GM08714 (cell line): ENCODE data around the gene EVI5L.
"Not testable (repeated sequence)": the region's sequence is repeated elsewhere in the genome, so short reads cannot be mapped to it uniquely, and the experiment has no call there.

Experiments
- H3K4me3 ChIP-seq: fragments of 200-500 bp; sonication (Bioruptor generic); 2 replicates; pipeline ENCODE4 v1.5.1; 2014; ENCODE audit warnings: mild to moderate bottlenecking, low read length, inconsistent platforms
- ZNF274 ChIP-seq: IDR thresholded peaks from 2 replicates; pipeline ENCODE4 v1.6.1; 2012; ENCODE audit warnings: mild to moderate bottlenecking, low read depth, low read length

Gene EVI5L

GRCh38 chr19:7829561-7830271, at the start of gene EVI5L:
EVI5L (plus strand) TSS chr19:7830218; CDS start chr19:7846543, 16,325 bp downstream.
- H3K4me3 ChIP-seq, result peak within 1 kb of the TSS; percentile 75
- no peak for TF ChIP-seq ZNF274

DNA sequence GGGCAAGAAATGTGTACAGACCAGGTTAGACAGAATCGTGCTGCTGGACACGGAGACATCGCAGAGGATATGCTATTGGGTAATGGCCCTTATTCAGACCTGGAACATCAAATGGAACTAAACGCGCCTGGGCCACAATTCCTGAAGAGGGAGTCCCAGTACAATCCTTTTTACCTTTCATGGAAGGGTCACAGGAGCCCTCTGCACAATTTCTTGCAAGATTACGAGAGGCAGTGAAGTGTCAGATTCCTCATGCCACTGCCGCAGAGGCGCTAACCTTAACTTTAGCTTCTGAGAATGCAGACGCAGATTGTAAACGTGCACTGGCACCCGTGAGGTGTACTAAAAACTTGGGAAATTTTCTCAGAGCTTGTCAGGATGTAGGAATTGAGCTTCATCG, 48.9 kb upstream of the EVI5L start:
- no peak overlapping the region for H3K4me3 ChIP-seq
- no peak for TF ChIP-seq ZNF274

- no peak for TF ChIP-seq ZNF274
- no peak overlapping the region for H3K4me3 ChIP-seq
These were observed 46.0 kb upstream of the EVI5L start for GRCh38 chr19:7783991-7784423.

DNA sequence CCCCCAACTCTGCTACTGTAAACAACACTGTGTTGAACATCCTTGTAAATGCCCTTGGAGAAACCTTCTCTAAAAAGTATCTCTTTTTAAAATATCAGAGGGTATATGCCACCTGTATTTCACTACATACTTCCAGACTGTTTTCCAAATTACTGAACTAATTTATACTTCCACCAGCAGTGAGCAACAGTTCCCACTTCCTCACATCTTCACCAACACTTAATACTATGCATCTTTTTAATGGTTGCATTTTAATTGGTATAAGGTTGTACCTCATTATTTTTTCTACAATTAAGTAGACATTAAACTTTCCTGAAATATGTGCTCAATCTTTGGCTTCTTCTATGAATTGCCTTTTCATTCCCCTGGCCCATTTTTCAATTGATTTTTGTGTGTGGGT, 45.2 kb upstream of the EVI5L start:
- no peak for TF ChIP-seq ZNF274
- H3K4me3 ChIP-seq, result no peak overlapping the region

DNA sequence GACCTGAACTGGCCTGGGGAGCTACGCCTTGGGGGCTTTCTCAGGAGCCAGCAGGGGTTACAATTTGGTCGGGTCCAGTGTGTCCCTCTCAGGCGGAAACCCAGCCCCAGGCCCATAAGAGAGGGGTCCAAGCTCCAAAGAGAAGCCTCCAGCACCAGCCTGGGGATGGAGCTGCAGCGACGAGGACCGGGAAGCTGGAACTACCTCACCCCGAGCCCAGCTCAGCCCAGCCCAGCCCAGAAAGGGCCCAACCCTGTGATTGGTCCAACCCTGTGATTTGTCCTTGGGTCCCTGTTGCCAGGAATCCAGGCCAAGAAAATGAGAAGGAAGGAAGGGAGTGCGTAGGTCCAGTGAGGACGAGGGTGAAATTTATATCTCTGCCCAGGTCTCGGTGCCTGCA, 42.9 kb upstream of the EVI5L start:
- no peak for TF ChIP-seq ZNF274

DNA sequence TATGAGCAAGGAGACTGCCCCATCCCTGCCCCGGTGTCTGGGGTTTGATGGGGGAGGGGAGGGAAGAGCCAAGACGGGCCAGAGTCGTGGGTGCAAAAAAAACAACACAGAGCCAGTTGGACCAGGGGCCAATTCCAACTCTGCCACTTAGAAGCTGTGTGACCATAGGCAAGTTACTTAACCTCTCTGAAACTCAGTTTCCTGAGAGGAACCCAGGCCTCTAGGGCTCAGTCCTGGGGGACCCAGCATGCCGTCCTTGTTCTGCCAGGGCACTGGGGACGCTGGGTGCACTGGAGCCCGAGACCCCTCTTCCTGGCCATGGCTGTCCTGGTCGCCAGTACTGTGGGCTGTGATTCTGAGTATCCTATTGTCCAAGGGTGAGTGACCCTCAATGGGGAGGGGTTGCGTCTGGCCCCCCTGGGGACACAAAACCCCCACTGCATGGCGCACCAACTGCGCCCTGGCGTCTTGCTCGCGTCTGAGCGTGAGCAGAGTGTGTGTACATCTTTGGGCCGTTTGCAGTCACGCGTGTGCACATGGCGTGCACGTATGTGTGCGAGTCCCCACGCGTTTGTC, 42.3 kb upstream of the EVI5L start:
- no peak overlapping the region for H3K4me3 ChIP-seq
- TF ChIP-seq ZNF274, result no peak

More for the DNA sequence above, 42.9 kb upstream of the EVI5L start:
- no peak overlapping the region for H3K4me3 ChIP-seq

DNA sequence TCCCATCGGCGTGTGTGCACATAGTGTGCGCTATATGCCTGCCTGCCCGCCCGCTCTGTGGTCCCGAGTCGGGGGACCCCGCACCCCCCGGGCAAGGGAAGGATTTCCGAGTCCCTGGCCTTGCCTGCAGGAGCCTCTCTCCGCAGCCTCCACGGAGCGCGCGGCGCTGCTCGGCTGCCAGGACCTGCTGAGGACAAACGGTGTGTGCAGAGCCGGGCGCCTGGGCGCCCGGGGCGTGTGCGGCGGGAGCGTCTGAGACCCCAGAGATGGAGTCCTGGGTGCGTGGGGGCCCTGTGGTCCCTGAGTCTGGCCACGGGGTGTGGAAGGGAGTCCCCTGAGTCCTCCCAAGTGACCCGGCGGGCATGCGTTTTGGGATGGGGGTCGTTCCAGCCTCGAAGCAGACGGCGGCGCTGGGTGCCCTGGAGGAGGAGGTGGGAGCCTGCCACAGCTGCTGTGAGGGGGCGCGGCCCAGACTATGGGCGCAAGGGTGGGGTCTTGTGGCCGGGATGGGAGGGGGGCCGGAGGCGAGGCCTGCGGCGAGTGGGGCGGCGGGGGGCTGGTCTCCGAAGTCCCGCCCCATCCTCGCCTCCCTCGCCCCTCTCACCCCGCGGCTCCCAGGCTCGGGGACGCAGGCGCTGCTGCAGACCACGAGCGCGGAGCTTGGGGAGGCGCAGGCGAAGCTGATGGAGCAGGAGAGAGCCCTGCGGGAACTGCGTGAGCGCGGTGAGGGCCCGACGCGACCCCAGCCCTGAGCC, 41.7 kb upstream of the EVI5L start:
- H3K4me3 ChIP-seq, result no peak overlapping the region
- no peak for TF ChIP-seq ZNF274

DNA sequence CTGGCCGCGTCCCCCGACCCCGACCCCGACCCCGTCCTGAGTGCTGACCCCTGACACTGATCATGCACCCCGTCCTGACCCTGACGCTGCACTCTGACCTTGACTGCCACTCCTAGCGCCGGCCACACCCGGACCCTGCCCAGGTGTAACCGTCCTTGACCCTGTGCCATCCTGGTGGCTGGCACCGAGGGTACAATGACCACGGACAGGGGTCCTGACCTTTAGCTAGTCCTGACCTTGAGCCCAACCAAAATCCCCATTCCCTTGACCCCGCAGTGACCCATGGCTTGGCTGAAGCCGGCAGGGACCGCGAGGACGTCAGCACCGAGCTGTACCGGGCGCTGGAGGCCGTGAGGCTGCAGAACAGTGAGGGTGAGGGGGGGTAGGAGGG, 41.1 kb upstream of the EVI5L start:
- no peak for TF ChIP-seq ZNF274
- H3K4me3 ChIP-seq, result no peak overlapping the region

- no peak overlapping the region for H3K4me3 ChIP-seq
- TF ChIP-seq ZNF274, result no peak
These were observed 40.6 kb upstream of the EVI5L start for GRCh38 chr19:7789447-7789846.

- no peak for TF ChIP-seq ZNF274
- no peak overlapping the region for H3K4me3 ChIP-seq
These were observed 39.6 kb upstream of the EVI5L start for GRCh38 chr19:7790416-7790815.

DNA sequence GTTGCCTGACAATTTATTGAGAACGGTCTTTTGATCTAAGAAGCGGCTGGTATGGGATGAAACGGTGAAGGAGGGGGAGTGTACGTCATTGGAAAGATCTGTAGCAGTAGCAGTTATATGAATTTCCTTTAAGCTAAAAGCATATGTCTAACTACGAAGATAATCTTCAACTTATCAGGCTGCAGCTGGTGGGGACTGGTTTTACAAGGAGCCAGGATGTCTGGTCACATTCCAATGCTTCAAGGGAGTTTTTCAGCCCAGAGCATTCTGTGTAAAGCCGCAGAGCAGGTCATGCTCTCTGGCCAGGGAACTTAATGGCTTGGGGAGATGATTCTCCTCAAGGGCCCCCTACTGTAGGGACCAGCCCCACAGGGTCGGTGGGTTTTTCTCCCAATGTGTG, 37.7 kb upstream of the EVI5L start:
- no peak for TF ChIP-seq ZNF274
- no peak overlapping the region for H3K4me3 ChIP-seq

- H3K4me3 ChIP-seq, result not testable (repeated sequence)
These were observed 37.3 kb upstream of the EVI5L start for GRCh38 chr19:7792701-7793100.

DNA sequence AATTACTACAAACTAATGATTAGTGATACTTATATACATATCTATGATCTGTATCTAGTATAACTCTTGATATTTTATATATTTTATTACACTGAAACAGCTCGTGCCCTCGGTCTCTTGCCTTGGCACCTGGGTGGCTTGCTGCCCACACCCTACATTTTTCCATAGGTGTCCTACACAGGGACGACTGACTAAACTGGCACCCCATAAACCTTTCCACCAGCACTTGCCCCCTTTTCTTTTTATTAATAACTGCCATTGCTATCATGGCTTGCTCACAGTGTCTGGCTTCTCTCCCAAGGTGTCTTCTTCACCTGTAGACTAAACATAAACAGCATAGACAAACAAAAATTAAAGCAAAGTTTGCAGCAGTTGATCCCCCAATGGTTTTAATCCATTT, 36.5 kb upstream of the EVI5L start:
- H3K4me3 ChIP-seq, result no peak overlapping the region
- TF ChIP-seq ZNF274, result no peak

DNA sequence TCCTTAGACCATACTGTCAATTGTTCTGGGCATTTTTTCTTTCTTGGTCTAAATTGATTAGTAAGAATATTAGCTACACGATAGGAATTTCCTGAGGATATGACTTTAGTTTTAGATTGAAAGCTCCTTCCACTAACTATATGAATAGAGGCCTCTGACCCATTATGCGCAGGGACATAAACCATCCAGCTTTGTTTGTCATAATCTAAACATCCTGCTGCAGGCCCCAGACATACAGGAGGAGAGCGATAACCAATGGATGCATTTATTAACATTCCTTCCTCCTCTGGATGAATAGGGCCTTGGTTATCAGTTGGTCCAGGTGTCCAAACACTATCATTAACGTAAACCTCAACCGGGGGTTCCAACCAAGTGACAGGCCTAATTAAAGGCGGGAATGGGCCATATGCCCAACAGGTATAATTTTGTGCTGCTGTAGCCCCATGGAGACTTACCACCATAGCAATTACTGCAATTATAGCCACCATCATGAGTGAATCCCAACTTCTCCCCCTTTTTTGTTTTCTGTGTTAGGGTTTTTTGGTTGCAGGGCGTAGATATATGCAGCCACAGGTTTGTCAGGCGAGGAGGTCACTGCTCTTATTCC, 34.4 kb upstream of the EVI5L start:
- no peak for TF ChIP-seq ZNF274
- H3K4me3 ChIP-seq, result no peak overlapping the region
